SKM-1 treated with dmso at 0.1 percent for 144 hours (cell line): ENCODE results near the gene PVALEF.

Source experiments
- DNase-seq: peaks from one replicate; lab custom pipeline; 2025; ENCODE audit not compliant: unreplicated experiment; lab: John Stamatoyannopoulos, UW

Gene PVALEF

GRCh38 chr17:81194941-81195901 lies 29.9 kb downstream of the PVALEF start:
- no peak for DNase-seq

GRCh38 chr17:81195941-81196495 lies 30.7 kb downstream of the PVALEF start:
- DNase-seq: no peak

- no peak for DNase-seq
Measured at GRCh38 chr17:81196505-81197408, 31.4 kb downstream of the PVALEF start.

- DNase-seq: no peak
Measured at GRCh38 chr17:81197409-81197795, 32.1 kb downstream of the PVALEF start.

DNA sequence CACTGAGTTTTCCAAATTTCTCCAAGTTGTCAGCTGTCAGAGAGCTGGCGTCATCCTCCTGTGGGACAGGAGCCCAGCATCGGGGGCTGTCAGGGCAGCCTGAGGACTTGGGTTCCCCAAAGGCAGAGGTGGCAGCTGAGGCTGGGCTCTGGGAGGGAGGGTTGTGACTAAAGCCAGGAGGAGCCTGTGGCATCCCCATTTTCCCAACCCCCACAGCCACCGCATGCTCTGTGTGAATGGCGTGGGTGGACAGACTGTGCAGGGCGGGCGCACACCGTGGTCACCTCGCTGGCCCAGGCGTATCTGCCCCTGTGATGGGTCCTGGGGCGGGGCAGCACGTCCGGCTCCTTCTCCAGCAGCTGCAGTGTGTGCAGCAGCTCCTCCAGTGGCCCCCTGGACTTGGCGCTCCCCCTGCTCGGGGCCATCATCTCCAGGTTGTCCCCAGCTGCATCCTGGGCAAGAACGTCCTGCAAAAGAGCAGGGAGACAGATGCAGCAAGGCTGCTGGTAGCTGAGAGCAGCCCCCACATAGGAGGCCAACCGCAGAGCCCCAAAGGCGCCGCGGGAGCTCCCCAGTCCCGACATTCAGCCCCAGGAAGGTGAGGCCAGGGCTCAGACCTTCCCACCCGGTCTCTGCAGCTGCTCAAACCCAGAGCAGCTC lies 32.7 kb downstream of the PVALEF start:
- DNase-seq: no peak

- no peak for DNase-seq
Measured at GRCh38 chr17:81198826-81199481, 33.6 kb downstream of the PVALEF start.

GRCh38 chr17:81199482-81199830 lies 34.1 kb downstream of the PVALEF start:
- no peak for DNase-seq

DNA sequence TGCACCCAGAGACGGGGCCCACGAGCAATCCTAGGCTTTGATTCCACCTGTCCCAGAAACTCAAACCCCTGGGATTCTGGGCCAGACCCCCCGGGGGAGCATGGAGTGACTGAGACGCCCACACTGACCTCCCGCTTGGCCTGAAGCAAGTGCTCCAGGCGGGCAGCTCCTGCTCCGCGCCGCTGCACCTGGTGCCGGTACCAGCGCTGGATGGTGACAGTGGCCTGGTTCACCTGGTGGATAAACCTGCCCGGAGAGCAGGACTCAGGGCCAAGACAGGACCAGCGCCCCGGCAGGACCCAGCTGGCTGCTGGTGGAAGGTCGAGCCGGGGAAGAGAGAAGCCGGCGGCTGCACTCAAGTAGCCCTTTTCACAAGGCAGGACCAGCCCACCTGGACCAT lies 34.9 kb downstream of the PVALEF start:
- DNase-seq: no peak

DNA sequence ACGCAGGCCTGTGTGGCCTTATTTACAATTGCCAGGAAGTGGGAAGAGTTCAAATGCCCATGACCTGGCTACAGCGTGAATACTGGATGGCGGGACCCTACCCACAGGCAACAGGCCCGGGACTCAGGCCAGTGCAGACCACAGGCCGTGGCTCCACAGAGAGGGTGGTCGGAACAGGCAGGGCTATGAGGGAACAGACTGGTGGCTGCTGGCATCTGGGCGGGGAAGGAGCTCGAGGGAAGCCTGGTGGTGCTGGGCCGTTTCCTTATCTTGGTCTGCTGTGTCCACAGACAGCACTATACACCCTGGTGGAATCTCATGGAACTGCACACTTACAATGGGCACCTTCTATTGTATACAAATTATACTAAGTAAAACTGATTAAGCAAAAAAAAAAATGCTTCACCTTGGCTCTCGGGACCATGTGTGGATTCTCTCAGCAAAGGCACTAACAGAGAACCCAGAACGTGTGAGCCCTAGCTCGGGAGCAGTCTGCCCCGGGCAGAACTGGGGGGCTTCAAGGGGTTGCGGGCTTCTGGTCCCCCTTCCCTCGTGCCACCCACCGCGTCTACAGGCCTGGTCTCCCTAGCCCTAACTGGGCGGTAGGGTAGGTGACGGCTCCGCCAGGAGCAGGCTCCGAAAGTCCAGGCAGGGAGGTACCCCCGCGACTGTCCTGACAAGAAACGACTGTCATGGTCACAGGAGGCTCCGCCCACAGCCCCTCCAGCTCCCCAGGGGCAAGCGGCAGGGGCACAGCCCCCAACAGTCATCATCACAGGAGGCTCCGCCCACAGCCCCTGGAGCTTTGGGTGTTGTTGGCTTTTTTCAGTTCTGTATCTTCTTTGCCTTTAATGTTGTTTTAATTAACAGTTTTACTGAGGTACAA lies 35.6 kb downstream of the PVALEF start:
- peak; percentile 72 for DNase-seq

- no peak for DNase-seq
Measured at GRCh38 chr17:81202318-81202717, 37.0 kb downstream of the PVALEF start.

GRCh38 chr17:81203136-81203535 lies 37.8 kb downstream of the PVALEF start:
- no peak for DNase-seq

- DNase-seq: no peak
Measured at GRCh38 chr17:81204578-81204977, 39.3 kb downstream of the PVALEF start.

DNA sequence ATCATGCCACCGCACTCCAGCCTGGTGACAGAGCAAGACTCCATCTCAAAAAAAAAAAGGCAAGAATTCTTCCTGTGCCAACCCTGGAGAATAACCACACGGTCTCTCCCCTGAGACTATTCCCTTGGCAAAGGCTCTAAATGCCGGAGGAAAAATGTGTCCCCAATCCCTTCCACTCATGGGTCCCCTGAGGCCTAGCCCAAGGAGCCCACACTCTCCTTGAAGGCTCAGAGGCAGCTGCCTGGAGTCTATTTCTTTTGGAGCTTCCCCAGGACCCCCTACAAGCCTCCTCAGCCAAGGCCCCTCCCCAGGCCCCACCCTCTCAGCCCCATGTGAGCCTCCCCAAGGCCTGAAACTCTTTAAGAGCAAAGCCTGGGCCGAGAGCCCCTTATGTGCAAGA lies 40.9 kb downstream of the PVALEF start:
- no peak for DNase-seq

GRCh38 chr17:81206657-81207056 lies 41.4 kb downstream of the PVALEF start:
- no peak for DNase-seq

GRCh38 chr17:81207610-81208581 lies 42.6 kb downstream of the PVALEF start:
- no peak for DNase-seq

- DNase-seq: no peak
Measured at GRCh38 chr17:81208651-81209050, 43.3 kb downstream of the PVALEF start.

DNA sequence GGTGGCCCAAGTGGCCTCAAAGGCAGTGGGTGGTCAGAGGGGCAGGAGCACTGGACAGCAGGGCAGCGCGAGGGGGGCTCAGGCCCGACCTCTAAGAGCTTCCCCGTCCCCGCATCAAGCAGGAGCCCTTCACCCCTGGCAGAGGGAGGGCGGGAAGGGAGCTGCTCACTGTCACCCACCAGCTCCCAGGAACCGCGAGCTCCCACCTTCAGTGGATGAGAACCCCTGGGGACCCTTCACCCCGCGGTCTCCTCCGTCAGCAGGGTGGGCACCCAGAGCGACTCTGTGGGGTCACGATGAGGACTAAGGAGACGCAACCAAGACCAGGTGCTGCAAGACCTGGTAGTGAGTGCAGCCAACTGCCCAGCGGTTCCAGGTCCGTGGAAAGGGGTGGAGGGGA lies 43.8 kb downstream of the PVALEF start:
- DNase-seq: no peak

DNA sequence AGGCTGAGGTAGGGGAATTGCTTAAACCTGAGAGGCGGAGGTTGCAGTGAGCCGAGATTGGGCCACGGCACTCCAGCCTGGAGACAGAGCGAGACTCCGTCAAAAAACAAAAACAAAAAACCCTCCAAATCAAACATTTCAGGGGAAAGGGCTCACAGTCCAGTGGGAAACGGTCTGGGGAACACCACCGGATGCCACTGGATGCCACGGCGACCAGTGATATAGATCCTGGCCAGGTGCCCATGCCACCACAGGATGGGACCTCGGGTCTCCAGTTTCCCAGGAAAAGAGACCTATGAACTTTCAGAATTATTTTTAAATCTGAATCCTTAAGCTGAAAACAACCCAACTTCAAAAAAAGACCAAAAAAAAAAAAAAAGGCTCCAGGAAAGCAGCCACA lies 45.2 kb downstream of the PVALEF start:
- DNase-seq: no peak
